Hepatocyte (in vitro differentiated cells): ENCODE results near the gene KCTD8.

Source experiments
- EZH2 ChIP-seq: fragments of 200-600 bp; sonication (generic); IDR thresholded peaks from 2 replicates; pipeline ENCODE4 v1.6.1; 2016; ENCODE audit warnings: antibody characterized with exemption, mild to moderate bottlenecking, borderline replicate concordance
- EZH2phosphoT487 ChIP-seq: fragments of 200-600 bp; sonication (generic); IDR thresholded peaks from one replicate; pipeline ENCODE4 v1.6.1; 2018; ENCODE audit warnings: antibody characterized with exemption, mild to moderate bottlenecking, low read depth, moderate library complexity; ENCODE audit not compliant: unreplicated experiment, severe bottlenecking
- TF ChIP-seq, protein P1 (sequence below): fragments of 200-600 bp; sonication (generic); IDR thresholded peaks from 2 replicates; pipeline ENCODE4 v1.5.1; 2016; ENCODE audit warnings: antibody characterized with exemption, mild to moderate bottlenecking; ENCODE audit not compliant: poor library complexity

DNA sequence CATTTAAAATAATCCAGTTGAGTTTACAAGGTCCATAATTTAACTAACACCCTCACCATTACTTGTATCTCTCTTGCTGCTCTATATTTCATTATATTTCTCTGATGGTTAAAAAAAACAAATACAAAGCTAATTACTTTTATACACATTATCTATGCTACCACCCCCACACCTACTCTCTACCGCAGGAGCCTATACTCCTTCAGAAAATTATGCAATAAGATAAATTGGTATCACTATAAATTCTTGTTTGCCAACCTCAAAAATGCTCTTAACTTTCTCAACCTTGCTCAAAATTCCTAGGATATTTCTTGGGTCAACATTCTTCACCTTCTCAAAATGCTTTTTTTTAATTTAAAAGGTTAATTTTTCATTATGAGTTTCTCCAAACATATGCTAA lies 282.7 kb downstream of the KCTD8 start:
- TF ChIP-seq, protein P1, sequence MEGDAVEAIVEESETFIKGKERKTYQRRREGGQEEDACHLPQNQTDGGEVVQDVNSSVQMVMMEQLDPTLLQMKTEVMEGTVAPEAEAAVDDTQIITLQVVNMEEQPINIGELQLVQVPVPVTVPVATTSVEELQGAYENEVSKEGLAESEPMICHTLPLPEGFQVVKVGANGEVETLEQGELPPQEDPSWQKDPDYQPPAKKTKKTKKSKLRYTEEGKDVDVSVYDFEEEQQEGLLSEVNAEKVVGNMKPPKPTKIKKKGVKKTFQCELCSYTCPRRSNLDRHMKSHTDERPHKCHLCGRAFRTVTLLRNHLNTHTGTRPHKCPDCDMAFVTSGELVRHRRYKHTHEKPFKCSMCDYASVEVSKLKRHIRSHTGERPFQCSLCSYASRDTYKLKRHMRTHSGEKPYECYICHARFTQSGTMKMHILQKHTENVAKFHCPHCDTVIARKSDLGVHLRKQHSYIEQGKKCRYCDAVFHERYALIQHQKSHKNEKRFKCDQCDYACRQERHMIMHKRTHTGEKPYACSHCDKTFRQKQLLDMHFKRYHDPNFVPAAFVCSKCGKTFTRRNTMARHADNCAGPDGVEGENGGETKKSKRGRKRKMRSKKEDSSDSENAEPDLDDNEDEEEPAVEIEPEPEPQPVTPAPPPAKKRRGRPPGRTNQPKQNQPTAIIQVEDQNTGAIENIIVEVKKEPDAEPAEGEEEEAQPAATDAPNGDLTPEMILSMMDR: no peak
- TF ChIP-seq EZH2: no peak
- TF ChIP-seq EZH2phosphoT487: no peak
